Loucy (cell line): Measurements from ENCODE around the gene PARN.

Source experiments
- CTCF ChIP-seq: fragments of 200-600 bp; sonication (generic); conservative IDR thresholded peaks from 2 replicates; pipeline ENCODE4 v1.5.1; 2014; ENCODE audit warnings: mild to moderate bottlenecking, antibody characterized with exemption, low read length
- EZH2phosphoT487 ChIP-seq: fragments of 200-600 bp; IDR thresholded peaks from 2 replicates; pipeline ENCODE4 v1.6.1; 2018; ENCODE audit warnings: antibody characterized with exemption, mild to moderate bottlenecking, moderate library complexity, borderline replicate concordance

GRCh38 chr16:14586637-14587305 is 43.3 kb downstream of the PARN start:
- TF ChIP-seq CTCF (no peak), EZH2phosphoT487 (no peak)
